ENCODE results near the gene EEPD1. TPM values are rescaled to one million over a fixed set of nuclear protein-coding genes. Genes with fewer than 3 reads are reported as not detected.

The EEPD1 gene
- total RNA-seq, 1 donor from 2014 or later: 18.5 TPM

DNA sequence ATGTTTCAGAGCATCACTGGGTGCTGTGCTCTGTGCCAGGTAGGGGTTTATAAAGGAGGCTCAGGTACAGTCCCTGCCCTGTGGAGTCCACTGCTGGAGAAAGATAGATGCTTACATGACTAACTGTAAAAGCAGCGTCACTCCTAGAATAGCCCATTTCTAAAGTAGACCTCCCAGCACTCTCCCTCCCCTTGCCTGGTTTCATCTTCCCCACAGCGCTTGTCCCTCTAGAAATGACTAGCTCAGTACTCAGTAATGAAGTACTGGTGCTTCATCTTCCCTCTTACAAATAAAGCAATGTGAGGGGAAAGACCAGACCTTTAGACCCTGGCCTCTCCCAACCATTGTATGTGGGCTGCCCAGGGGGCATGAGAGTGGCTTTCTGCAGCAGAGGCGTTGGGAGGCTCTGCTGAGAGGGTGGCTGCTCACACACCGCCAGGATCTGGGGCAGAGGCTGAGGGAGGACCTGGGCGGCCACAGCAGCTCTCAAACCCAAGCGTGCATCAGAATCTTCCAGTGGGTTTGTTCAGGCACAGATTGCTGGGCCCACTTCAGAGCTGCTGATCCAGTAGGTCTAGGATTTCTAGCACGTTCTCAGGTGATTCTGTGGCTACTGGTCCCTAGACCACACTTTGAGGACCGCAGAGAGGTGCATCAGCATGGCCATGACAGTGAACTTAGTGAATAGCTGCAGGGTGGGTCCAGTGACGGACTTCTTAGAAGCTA is 126.3 kb downstream of the EEPD1 start:
- no peak for DNase-seq (ENCODE audit: low spot score)

DNA sequence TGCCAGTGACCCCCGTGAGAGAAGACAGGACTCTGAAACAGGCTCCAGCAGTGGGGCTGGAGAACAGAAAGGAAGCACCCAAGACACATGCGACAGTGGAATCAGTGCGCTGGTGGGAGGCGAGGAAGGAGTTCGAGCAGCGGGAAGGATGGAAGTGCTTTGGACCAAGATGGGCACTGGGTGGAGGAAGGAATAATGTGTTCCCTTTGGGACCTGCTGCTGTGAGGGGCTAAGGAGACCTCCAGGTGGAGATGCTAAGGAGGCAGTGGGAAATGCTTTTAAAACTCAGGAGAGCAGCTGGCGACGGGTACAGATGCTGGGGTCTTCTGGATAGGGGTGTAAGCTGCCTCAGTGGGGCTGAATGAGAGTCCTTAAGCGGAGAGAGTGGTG is 126.9 kb downstream of the EEPD1 start:
- no peak for DNase-seq (ENCODE audit: low spot score)

DNA sequence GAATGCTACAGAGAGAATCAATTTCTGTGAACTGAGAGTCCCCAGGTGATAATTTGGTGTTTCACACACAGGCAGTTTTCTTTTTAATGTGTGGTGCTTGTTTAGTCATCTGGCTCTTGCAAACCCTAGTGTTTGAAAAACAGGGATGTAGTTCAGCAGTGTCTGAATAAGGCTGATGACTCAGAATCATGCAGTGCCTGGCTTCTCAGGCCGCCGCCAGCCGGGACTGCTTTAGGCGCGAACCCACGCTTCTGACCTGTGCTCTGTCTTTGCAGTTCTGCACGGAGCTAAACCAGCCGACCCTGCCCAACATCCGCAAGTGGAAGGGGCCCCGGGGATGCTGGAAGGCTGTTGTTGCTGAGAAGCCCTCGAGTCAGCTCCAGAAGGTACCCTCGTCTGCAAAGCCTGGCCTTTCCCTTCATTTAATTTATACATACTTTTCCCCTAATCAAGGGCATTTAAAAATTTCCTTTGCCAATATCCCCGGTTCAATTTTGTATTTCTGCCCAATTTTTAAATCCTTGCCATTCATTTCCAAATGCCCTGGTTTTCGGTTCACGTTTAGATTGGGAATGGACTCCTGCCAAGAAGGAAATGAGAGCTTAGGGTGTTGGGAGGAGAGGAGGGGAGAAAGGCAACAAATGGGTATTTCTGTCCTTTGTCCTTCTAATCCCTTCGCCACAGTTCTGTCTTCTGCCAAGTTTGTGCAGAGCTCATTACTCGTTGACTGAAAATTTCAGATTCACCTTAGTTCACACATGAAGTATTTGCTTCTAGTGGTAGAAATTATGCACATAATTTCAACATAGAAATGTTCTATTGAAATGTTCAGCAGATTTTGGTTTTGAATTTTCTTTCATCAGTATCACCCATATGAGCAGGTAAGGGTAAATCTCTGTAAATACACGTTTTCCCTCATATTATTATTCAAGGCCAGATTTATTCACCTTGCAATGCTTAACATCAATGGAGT is 128.1 kb downstream of the EEPD1 start:
- DNase-seq (ENCODE audit: low spot score): no peak

DNA sequence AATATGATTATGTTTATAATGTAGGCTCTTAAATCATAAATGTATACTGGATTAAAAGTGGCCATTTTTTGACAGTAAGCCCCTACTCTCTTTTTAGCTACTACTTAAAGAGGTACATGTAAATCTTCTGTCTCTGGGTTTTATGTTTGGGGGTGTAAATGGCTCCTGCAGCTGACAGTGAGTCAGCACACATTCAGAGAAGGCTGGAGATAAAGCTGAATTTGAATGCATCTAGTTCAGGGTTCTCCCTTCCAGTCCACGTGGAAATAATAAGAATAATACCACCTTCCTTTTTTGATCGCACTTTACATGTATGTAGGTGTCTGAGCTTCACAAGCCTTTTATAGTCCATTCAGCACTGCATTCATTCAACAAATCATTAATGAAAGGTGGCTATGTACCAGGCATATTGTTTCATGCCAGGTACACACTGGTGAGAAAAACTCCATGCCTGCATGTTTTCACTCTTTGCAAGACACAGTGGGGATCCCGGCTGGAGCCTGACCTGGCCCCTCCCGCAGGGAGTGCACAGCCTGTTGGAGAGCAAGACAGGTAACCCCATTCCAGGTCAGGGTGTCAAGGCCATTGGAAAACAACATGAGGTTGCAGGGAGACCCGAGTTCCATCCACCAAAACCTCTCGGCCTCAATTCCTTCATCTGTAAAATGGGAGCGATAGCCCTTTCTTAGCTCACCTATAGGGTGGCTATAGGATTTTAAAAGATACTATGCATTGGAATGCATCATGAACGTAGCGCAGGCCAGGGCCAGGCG is 129.1 kb downstream of the EEPD1 start:
- DNase-seq (ENCODE audit: low spot score): no peak

DNA sequence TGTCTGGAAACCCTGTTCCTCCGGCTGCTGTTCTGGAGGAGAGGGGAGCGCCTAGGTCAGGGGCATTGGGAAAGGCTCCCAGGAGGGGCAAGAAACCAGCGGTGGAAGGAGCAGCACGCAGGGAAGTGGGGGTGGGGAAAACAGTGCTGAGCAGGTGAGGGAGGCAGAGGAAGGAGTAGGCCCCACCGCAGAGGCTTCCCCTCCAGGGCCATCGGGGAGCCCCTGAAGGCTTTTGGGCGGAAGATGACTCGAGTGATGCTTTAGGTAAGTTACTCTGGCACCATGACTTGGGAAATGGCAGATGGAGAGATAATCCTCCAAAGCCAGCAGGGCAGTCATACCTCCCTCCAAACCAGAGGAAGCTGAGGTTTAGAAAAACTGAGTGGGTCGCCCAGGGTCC is 130.1 kb downstream of the EEPD1 start:
- no peak for DNase-seq (ENCODE audit: low spot score)

DNA sequence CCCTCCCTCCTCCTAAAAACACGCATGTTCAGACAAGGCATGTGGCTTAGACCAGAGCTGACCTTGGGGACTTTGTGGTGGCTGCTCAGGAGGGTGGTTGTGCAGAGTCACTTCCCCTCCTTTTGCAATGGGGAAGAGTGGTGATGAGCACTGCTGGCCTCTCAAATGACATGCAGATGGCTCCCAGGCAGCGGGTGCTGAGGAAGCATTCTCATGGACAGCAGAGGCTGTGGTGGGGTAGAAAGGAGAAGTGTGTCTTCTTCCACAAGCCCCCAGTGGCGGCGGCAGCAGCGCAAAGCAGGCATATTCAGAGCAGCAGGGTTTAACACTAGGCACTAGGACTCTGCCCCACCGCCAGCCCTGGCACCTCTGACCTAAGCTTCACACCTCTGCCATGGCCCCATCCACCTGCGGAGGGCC is 130.7 kb downstream of the EEPD1 start:
- no peak for DNase-seq (ENCODE audit: low spot score)

DNA sequence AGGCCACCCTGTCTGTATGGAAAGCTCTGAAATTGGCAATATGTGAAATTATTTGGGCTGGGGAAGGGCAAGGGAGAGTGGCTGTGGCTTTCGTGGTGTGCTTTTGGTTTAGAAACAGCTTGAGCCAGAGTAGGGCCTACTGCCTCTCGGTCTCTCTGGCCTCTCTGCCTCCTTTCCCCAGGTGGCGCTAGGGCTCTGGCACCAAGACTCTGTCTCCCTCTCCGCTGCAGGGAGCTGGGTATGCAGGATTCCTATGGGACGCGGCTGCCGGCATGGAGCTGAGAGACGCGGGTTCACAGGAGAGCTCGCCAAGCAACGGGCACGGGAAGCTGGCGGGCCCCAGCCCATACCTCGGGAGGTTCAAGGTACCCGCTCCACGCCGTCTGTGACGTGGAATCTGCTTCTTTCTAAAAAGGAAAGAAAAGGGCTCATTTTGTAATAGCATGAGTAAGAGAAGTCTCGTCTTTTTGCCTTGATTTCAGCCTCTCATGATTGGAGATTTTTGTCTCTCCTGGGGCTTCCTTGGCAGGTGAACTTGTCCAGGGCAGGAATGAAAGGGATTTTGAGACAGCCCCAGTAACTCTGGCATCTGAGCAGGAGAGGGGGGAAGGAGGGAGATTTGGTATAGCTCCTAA is 131.5 kb downstream of the EEPD1 start:
- no peak for DNase-seq (ENCODE audit: low spot score)

DNA sequence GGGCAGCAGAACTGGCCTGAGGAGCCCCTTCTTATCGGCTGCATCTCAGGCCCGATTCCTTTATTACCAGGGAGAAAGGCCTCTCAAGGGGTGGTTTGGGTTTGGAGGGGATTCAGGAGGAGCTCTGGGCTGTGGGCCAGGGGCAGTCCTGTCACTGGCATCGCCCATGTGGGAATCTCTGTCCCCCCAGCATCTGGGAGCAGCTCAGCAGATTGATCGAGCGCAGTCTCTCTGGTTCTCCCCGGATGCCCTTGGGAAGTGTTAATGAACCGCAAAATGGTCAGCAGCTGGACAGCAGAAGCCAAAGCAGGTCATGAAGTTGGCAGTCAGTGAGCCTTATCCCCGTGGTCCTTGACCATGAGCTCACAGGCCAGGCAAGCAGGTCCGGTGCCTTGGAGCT is 132.2 kb downstream of the EEPD1 start:
- no peak for DNase-seq (ENCODE audit: low spot score)

DNA sequence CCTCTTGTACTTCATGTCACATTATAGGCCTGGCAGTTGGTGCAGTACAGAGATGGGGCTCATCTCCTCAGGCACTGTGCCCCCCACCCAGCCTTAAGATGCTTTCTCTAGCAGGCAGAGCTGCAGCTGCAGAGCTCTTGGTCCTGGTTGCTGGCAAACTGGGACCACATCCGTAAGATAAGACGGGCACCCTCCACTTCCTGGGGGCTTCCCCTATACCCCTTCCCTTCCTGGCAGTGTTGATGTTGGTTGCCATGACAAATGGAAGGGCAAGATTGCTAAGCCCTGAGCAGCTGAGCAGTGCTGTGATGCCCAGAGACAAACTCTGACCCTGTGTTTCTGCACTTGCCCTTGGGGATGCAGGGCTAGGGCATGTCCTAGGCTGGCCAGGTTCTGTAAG is 133.2 kb downstream of the EEPD1 start:
- no peak for DNase-seq (ENCODE audit: low spot score)

DNA sequence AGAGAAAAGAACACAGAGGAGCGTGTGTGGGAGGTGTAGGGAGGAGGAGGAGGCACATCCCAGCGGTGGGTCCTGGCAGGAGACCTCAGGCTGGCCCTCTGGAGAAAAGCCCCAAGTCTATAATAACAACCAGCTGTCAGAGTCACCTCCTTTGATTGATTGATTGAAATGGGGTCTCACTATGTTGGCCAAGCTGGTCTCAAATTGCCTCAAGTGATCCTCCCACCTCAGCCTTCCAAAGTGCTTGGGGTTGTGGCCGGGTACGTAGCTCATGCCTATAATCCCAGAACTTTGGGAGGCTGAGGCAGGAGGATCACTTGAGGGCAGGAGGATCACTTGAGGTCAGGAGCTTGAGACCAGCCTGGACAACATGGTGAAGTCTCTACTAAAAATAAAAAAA is 133.6 kb downstream of the EEPD1 start:
- no peak for DNase-seq (ENCODE audit: low spot score)

DNA sequence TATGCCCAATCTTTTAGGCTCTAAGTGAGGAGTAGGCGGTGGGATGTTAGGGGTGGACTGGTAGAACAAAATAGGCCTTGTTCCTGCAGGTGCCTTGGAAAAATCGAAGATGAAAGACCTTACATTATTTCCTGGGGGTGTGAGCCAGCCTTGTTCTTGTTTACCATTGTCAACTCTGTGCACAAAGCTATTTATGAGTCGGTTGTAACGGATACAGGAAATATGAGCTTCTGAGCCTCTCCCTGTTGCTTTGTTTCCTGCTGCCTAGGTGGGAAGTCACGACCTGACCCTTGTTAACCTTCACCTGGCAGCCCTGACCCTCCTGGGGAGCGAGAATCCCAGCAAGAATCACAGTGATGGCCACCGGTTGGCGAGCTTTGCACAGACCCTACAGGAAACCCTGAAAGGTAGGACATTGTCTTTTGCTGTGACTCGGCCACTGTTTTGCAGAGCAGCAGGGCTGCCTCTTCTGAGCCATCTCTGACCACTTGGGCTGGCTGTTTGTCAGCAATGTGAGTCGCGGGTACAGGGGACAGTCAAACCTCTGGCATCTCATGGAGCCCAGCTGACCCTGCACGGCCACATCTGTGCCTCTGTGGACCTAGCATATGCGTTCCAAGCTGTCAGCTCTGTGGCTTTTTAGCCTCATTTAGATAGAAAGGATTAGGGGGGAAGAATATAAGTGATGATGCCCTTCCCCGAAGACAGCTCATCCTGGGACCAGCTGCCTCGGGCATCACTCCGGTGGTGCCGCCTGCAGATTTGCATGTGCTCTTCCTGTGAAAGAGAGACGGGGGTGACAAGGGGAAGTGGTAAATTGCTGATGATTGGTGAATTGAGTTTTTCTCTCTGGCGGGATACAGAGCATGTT is 134.6 kb downstream of the EEPD1 start:
- no peak for DNase-seq (ENCODE audit: low spot score)

DNA sequence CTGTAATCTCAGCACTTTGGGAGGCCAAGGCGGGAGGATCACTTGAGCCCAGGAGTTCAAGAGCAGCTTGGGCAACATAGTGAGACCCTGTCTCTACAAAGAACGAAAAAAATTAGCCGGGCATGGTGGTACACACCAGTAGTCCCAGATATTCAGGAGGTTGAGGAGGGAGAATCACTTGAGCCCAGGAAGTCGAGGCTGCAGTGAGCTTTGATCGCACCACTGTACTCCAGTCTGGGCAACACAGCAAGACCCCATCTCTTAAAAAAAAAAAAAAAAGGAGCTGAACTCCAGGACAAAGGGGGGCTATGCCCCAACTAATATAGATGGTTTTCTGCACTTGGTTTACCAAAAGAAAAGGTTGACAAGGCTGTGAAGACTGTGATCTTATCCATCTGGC is 135.4 kb downstream of the EEPD1 start:
- no peak for DNase-seq (ENCODE audit: low spot score)

DNA sequence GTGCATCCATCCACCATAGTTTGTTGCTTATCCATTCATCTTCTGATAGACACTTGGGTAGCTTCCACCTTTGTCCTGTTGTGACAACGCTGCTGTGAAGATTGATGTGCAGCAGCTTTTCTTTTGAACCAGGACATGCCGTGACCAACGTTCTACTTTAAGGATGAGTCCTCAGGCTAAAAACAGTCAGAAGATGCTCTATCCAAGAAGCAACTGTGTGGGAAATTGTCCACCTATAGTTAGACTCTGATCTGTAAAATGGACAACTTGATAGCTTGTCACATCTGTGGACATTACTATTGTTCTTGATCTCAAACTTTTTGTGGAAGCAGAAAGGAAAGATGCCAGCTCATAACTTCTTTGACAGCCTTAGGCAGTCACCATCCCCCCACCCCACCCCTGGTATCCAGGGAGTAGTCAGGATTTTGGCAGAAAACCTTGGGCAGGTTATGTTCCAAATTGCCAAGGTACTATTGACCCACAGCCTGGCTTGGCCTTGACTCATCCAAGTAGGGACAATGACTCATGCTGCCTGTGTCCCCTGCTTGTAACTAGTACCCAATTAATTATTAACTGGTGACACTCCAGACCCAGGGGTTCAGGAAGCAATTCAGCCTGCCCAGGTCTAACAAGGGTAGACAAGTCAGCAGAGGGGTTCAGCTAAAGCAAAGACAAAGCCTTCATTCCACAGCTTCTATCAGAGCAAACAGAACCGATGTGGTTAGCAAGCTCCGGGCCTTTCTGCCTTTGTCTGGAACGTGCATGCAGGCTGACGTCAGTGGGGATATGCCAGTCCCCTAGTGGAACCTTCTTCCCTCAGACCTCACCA is 137.0 kb downstream of the EEPD1 start:
- DNase-seq (ENCODE audit: low spot score): no peak

DNA sequence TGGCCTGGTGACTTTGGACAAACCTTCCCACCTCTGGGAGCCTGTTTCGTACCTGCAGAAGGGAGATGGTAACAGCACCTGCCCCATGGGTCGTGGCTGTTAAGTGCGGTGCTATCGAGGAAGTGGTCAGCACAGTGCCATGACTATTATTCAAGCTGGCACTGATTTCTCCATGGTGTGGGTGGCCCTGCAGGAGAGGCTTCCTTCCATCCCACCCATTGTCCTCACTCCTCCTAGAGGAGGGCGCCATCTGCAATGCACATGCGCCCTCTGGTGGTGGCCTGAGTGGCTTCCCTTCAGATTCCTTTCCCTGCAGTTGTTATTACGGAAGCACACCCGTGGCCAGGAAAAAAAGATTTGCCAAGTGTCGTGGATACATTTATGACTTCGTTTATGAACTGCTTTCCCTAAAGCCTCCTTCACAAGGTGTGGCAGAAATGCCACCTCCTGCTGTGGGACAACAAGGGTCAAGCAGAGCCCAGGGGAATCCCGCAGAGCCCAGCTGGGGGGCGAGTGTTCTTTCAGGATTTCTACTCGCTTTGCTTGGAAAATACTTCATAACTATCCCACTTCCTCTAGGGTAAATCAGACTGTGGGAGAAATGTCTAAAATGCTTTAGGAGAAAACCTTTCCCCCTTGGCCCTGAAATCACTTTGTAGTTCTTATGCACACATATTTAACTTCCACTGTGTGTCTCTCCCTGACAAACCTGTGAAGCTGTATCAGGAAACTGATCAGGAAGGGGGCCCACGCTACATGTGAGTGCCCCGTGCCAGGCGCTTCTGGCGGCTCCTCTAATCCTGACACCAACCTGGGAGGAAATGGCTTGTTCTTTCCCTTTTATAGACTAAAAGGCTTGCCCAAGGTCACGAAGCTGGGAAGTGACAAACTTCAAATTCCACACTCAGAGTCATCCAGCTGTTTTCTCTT is 138.6 kb downstream of the EEPD1 start:
- DNase-seq (ENCODE audit: low spot score): no peak

DNA sequence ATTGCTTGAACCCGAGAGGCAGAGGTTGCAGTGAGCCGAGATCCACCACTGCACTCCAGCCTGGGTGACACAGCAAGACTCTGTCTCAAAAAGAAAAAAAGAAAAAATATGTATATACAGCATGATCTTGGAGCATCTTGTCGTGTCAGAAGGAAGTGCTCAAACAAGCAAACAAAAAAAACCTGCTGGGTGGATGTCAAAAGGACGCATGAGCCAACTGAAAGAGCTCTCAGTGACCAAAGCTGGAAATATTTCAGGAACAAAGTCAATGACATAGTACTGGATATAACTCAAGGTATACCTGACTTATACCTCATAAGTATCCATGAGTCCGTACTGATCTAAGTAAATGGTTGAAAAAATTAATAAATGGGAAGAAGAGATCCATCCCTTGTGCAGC is 142.0 kb downstream of the EEPD1 start:
- DNase-seq (ENCODE audit: low spot score): no peak

DNA sequence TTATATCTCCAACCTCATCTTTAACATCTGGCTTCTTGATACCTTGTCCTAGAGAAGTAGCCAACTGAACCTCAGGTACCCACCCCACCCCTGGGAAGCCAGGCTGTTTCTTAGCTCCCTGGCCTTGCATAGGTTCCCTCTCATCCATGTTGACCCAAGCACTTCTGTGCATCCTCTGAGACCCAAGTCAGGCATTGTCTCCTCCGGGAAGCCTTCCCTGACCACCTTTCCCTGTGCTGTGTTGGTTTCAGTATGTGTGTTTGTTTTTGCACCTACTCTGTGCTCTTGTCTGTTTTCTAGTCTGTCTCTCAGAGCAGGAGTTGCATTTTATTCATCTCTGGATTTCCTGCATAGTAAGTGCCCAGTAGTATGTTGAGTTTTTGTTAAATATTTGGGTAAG is 143.2 kb downstream of the EEPD1 start:
- DNase-seq (ENCODE audit: low spot score): no peak

DNA sequence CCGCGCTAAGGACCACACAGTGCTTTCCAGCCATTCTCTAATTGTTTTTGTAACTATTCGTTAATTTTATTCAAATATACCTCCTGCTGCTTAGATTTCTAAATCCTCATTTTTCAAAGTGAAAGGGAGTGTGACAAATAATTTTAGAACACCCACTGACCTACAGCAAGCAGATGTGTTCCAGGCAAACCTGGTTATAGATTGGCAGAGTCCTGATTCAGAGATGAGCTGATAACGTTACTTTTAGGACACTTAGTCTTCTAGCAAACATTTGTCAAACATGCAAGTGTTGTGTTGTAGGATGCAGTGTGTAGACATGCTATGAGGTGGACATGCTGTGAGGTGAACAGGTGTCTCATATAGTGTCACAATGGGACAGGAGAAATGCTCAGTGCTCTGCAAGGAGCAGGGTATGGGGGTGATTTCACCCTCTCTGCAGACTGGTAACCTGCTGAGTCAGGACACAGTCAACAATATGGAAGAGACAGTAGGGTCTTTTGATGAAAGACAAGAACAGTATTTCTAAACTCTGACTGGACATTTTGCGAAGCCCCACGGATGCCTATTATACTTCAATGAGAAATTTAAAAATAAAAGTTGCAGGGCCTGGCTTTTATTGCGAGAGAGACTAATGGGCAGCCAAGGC is 144.4 kb downstream of the EEPD1 start:
- DNase-seq (ENCODE audit: low spot score): no peak

DNA sequence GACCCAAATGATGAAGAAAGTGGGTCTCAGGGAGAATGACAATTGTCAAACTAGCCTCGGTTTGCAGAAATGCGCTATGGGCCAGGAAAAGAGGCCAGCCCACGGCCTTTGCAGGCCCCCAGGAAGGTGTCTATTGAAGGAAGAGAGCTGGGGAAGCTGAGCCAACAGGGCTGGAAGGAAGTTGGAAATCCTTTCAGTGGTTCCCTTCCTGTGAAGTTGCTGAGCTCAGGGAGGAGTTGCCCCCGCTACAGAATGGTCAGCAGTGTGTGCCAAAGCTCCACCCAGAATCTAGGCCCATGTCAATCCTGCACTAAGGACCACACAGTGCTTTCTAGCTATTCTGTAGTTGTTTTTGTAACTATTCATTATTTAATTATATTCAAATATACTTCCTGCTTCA is 145.1 kb downstream of the EEPD1 start:
- DNase-seq (ENCODE audit: low spot score): no peak

Measured in mesenteric fat pad (tissue), 1 donor.